ENCODE measurements around the gene MBP.

- TF ChIP-seq CTCF (conservative IDR thresholded peaks at IDR 0.05; ENCODE audit: low read length) = no peak
- TF ChIP-seq EZH2phosphoT487 (IDR thresholded peaks at IDR 0.05; ENCODE audit: borderline replicate concordance, low read depth, low read length) = no peak
These were observed 71.2 kb downstream of the MBP start for GRCh38 chr18:77061281-77061945.

Measured in OCI-LY7 (cell line).